Small intestine (tissue), 7 donors: ENCODE results near the gene TSR3. TPM values are rescaled to one million over a fixed set of nuclear protein-coding genes. Genes with fewer than 3 reads are reported as not detected.

Source experiments
- DNase-seq, 2 donors: peaks; one replicate each; pipeline versions ENCODE4 v3.0.0 to v3.0.0-alpha.2; 2013
- FAIRE-seq: peaks from 2 replicates; lab custom pipeline; 2012; peaks lifted over from hg19 to GRCh38; lab: Jason Lieb, UNC
- H3K27ac ChIP-seq, 3 donors: one replicate each; pipeline ENCODE4 v1.5.1; 2013; ENCODE audit warnings: low read length in 2 of 3, mild to moderate bottlenecking in 2 of 3, control low read depth in 1 of 3, inconsistent platforms in 1 of 3, low read depth in 1 of 3, moderate library complexity in 1 of 3
- H3K27me3 ChIP-seq, 3 donors: one replicate each; pipeline ENCODE4 v1.6.1; 2013; ENCODE audit warnings: low read length in 3 of 3, inconsistent platforms in 1 of 3; ENCODE audit not compliant: control insufficient read depth in 3 of 3, insufficient read depth in 3 of 3
- H3K36me3 ChIP-seq, 3 donors: one replicate each; pipeline ENCODE4 v1.6.1; 2013; ENCODE audit warnings: low read length in 3 of 3, inconsistent platforms in 1 of 3, low read depth in 1 of 3, mild to moderate bottlenecking in 1 of 3, moderate library complexity in 1 of 3; ENCODE audit not compliant: control insufficient read depth in 3 of 3, insufficient read depth in 2 of 3
- H3K4me1 ChIP-seq, 3 donors: one replicate each; pipeline ENCODE4 v1.6.1; 2013; ENCODE audit warnings: low read length in 2 of 3, inconsistent platforms in 1 of 3, low read depth in 1 of 3, mild to moderate bottlenecking in 1 of 3, moderate library complexity in 1 of 3; ENCODE audit not compliant: control insufficient read depth in 3 of 3, insufficient read depth in 2 of 3
- H3K4me3 ChIP-seq, 3 donors: one replicate each; pipeline ENCODE4 v1.5.1; 2013; ENCODE audit warnings: low read length in 3 of 3, control low read depth in 1 of 3, inconsistent platforms in 1 of 3, low read depth in 1 of 3, mild to moderate bottlenecking in 1 of 3, moderate library complexity in 1 of 3
- H3K9me3 ChIP-seq, 2 donors: one replicate each; pipeline ENCODE4 v1.6.1; 2013; ENCODE audit warnings: low read depth in 1 of 2, low read length in 1 of 2; ENCODE audit not compliant: control insufficient read depth in 2 of 2, insufficient read depth in 1 of 2
- WGBS, 3 donors: extraction: QIAGEN DNeasy Blood & Tissue Kit; methylation state at CpG; one replicate each; pipeline ENCODE4 v1.1.7; 2013; 5-methylcytosine and 5-hydroxymethylcytosine counted together
- polyA plus RNA-seq, 4 donors: library from polyadenylated mRNA; stranded (reverse) in 3 of 4; unstranded in 1 of 4; fragments of 200-250 nt in 3 of 4; fragments of 120-200 nt in 1 of 4; gene quantifications; one replicate each; pipeline versions ENCODE4 v1.2.1 to v1.2.3, GENCODE V29; 2013
- donor health status: healthy with polysubstance abuse.
- donor health status: control.
- donor health status: control.
- donor health status: Bipolar disorder and iron deficiency.
- donor health status: healthy.

TSR3 gene
- polyA plus RNA-seq, 4 donors = 38.7 to 67.8 (median 57.3) TPM

- Histone ChIP-seq H3K9me3 (no peaks in the 10 kb centered on the region), H3K36me3 (peaks cover 0 to 60% (median 0%) of the 10 kb centered on the region in 3 donors), H3K4me1 (peaks cover 0 to 8% (median 0%) of the 10 kb centered on the region in 3 donors), H3K4me3 (no peak overlapping the region), H3K27ac (no peak overlapping the region), H3K27me3 (no peaks in the 10 kb centered on the region)
- 88 to 91% (median 91%) methylated on average over 22 to 24 of the region's 24 CpGs for whole genome bisulfite sequencing, 3 donors
- DNase-seq (no peak), FAIRE-seq (no peak)
Measured at GRCh38 chr16:1375298-1375640, 23.6 kb upstream of the TSR3 start.

DNA sequence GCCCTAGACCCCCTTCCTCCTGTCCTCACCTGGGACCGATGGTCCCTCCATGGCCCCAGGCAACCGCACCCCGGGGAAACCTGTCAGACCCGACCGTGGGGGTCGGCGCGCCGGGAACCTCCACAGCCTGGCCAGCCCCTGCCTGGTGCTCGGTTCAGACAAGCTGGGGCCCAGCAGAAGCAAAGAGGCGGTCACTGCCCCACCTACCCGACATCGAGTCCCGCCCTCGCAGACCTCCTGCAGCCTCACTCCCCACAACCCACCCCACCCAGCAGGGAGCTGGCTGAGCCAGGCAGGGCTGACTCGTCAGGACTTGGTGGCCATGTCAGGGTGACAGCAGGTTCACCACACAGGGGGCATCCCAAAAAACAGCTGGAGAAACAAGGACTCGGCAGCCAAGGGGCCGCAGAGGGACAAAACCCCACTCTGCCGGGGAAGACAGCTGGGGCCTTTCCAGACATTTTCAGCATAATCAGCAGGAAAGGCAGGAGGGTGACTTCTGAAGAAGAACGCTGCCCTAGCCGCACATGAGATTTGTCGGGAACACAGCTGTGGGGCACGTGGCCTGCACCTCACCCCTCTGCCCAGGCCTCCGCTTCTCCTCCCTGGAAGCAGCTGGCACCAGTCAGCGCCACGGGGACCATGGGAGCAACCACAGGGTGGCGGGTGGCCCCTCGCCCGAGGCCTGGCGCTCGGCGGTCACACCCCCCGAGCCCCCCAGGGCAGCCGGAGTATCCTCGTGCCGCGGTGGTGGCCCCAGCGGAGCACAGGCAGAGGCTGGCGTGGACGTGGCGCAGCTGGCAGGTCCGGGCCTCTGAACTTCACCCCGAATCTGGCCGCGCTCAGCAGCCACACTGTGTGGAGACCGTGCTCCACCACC, 23.0 kb upstream of the TSR3 start:
- Histone ChIP-seq H3K4me1 (peaks cover 0 to 8% (median 0%) of the 10 kb centered on the region in 3 donors), H3K36me3 (peaks cover 0 to 64% (median 3%) of the 10 kb centered on the region in 3 donors), H3K4me3 (no peak overlapping the region), H3K9me3 (no peaks in the 10 kb centered on the region), H3K27ac (no peak overlapping the region), H3K27me3 (no peaks in the 10 kb centered on the region)
- FAIRE-seq = no peak
- 93 to 94% (median 94%) methylated on average over 43 to 46 of the region's 46 CpGs for WGBS, 3 donors
- DNase-seq = no peak

GRCh38 chr16:1372292-1372950, 20.7 kb upstream of the TSR3 start:
- Histone ChIP-seq H3K4me1 (no peaks in the 10 kb centered on the region), H3K9me3 (no peaks in the 10 kb centered on the region), H3K27ac (no peak overlapping the region), H3K36me3 (peaks cover 2 to 63% (median 3%) of the 10 kb centered on the region in 3 donors), H3K27me3 (no peaks in the 10 kb centered on the region), H3K4me3 (no peak overlapping the region)
- DNase-seq = no peak
- 86 to 95% (median 86%) methylated on average over 13 to 18 of the region's 21 CpGs for WGBS, 3 donors
- FAIRE-seq = no peak

- peaks cover 2 to 65% (median 6%) of the 10 kb centered on the region in 3 donors for H3K36me3 ChIP-seq
- 83 to 90% (median 87%) methylated on average over 30 to 33 of the region's 33 CpGs for WGBS, 3 donors
Measured at GRCh38 chr16:1371054-1371978, 19.6 kb upstream of the TSR3 start.

GRCh38 chr16:1367486-1368174, 16.0 kb upstream of the TSR3 start:
- Histone ChIP-seq H3K36me3 (peaks cover 12 to 74% (median 15%) of the 10 kb centered on the region in 3 donors), H3K9me3 (no peaks in the 10 kb centered on the region), H3K27ac (no peak overlapping the region), H3K4me3 (no peak overlapping the region), H3K4me1 (no peaks in the 10 kb centered on the region), H3K27me3 (no peaks in the 10 kb centered on the region)
- DNase-seq = no peak
- no peak for FAIRE-seq
- 78 to 87% (median 87%) methylated on average over 22 to 27 of the region's 27 CpGs for WGBS, 3 donors

More at GRCh38 chr16:1371054-1371978, 19.6 kb upstream of the TSR3 start:
- Histone ChIP-seq H3K9me3 (no peaks in the 10 kb centered on the region), H3K27ac (no peak overlapping the region), H3K27me3 (no peaks in the 10 kb centered on the region), H3K4me1 (no peaks in the 10 kb centered on the region), H3K4me3 (no peak overlapping the region)
- no peak for FAIRE-seq
- no peak for DNase-seq

GRCh38 chr16:1366712-1367299, 15.1 kb upstream of the TSR3 start:
- Histone ChIP-seq H3K9me3 (no peaks in the 10 kb centered on the region), H3K27ac (no peak overlapping the region), H3K36me3 (peaks cover 12 to 78% (median 19%) of the 10 kb centered on the region in 3 donors), H3K4me1 (no peaks in the 10 kb centered on the region), H3K4me3 (no peak overlapping the region), H3K27me3 (no peaks in the 10 kb centered on the region)
- DNase-seq (no peak), FAIRE-seq (no peak)
- 88% methylated on average over 13 to 24 of the region's 24 CpGs for WGBS, 3 donors

DNA sequence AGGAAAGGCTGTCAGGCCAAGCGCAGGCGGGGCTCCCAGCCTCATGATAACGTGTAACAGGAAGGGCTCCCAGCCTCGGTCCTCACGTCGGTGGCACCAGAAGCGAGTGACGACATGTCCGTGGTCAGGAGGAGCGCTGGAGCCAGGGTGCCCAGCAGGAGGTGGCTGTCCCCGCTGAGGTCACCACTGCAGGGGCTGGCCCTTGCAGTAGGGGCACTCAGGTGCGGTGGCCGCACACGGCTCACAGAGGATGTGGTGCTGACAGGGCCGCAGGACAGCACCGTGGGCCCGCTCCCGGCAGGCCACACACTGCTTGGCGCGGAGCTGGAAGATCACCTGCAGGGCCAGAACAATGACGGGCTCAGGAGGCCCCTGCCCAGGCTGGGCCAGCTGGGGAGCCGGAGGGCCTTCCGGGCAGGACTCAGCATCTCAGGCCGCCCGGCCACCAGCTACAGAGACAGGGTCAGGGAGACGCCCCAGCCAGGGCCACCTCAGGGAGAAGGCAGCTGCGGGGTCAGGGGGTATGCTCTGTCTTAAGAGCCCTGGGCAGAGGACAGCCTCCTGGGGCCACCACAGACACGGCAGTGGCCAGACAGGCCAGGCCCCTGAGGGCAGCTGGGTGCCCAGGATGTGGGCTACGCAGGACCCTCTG, 14.5 kb upstream of the TSR3 start:
- Histone ChIP-seq H3K27me3 (no peaks in the 10 kb centered on the region), H3K4me1 (no peaks in the 10 kb centered on the region), H3K4me3 (no peak overlapping the region), H3K27ac (no peak overlapping the region), H3K9me3 (no peaks in the 10 kb centered on the region), H3K36me3 (peaks cover 12 to 78% (median 19%) of the 10 kb centered on the region in 3 donors)
- no peak for FAIRE-seq
- no peak for DNase-seq
- WGBS, 3 donors = 91 to 93% (median 91%) methylated on average over 23 to 29 of the region's 29 CpGs
